ES-I3 (cell line): Measurements from ENCODE around the gene LRRC23.
A peak's percentile ranks its signal among the peaks of the same experiment; 100 is the strongest.

ENCODE experiments used
- H3K36me3 ChIP-seq: 2 replicates; pipeline ENCODE4 v1.6.1; 2013; ENCODE audit warnings: mild to moderate bottlenecking, low read length, control low read depth, moderate library complexity; ENCODE audit not compliant: insufficient read depth
- H3K4me1 ChIP-seq: 2 replicates; pipeline ENCODE4 v1.6.1; 2013; ENCODE audit warnings: mild to moderate bottlenecking, control low read depth, low read length; ENCODE audit not compliant: insufficient read depth
- H3K9ac ChIP-seq: 2 replicates; pipeline ENCODE4 v1.6.1; 2013; ENCODE audit warnings: low read depth, mild to moderate bottlenecking, low read length, moderate library complexity
- H3K9me3 ChIP-seq: 2 replicates; pipeline ENCODE4 v1.6.1; 2013; ENCODE audit warnings: mild to moderate bottlenecking, low read length, moderate library complexity; ENCODE audit not compliant: control insufficient read depth, insufficient read depth

The LRRC23 gene

DNA sequence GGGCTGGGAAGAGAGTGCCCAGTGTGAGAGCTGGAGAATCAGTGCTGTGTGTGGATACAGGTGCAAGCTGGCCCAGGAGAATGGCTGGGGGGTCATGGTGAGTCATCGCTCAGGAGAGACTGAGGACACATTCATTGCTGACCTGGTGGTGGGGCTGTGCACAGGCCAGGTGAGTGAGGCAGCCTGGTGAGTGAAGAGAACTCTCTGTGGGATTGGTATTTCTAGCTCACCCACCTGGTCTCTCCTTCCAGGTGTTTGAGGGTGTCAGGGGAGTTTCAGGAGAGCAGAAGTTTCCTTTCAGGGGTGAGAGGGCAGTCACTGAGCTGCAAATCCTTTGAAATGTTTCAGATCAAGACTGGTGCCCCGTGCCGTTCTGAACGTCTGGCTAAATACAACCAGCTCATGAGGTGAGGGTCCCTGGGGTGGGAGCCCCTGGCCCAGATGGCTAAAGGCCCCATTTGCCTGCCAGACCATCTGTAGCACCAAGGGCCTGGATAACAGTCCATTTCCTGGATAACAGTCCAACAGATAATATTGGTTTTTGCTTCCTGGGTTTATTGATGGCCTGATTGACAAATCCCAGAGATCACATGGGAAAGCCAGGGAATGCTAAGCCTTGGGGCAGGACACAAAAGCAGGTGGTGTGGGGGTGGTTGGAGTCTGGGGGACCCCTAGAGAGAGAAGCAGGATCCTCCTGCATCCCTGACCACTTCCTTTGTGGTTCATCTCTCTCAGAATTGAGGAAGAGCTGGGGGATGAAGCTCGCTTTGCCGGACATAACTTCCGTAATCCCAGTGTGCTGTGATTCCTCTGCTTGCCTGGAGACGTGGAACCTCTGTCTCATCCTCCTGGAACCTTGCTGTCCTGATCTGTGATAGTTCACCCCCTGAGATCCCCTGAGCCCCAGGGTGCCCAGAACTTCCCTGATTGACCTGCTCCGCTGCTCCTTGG is 17.6 kb downstream of the LRRC23 start:
- Histone ChIP-seq H3K4me1 (peaks cover 21% of the 10 kb centered on the region; the same call in 1 of the 2 replicates), H3K9ac (no peak overlapping the region), H3K36me3 (peaks cover 12% of the 10 kb centered on the region), H3K9me3 (no peaks in the 10 kb centered on the region)

DNA sequence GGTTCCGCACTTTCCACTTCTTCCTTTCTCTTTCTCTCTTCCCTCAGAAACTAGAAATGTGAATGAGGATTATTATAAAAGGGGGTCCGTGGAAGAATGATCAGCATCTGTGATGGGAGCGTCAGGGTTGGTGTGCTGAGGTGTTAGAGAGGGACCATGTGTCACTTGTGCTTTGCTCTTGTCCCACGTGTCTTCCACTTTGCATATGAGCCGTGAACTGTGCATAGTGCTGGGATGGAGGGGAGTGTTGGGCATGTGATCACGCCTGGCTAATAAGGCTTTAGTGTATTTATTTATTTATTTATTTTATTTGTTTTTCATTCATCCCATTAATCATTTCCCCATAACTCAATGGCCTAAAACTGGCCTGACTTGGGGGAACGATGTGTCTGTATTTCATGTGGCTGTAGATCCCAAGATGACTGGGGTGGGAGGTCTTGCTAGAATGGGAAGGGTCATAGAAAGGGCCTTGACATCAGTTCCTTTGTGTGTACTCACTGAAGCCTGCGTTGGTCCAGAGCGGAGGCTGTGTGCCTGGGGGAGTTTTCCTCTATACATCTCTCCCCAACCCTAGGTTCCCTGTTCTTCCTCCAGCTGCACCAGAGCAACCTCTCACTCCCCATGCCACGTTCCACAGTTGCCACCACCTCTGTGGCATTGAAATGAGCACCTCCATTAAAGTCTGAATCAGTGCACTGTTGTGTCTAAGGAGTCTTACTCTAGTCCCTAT is 18.5 kb downstream of the LRRC23 start:
- 0 out of 2 replicates have a peak, but pooled peaks cover 8% of the 10 kb centered on the region for H3K36me3 ChIP-seq
- no peak overlapping the region for H3K9ac ChIP-seq
- no peaks in the 10 kb centered on the region for H3K9me3 ChIP-seq
- H3K4me1 ChIP-seq, result peaks cover 19% of the 10 kb centered on the region; the same call in 1 of the 2 replicates

DNA sequence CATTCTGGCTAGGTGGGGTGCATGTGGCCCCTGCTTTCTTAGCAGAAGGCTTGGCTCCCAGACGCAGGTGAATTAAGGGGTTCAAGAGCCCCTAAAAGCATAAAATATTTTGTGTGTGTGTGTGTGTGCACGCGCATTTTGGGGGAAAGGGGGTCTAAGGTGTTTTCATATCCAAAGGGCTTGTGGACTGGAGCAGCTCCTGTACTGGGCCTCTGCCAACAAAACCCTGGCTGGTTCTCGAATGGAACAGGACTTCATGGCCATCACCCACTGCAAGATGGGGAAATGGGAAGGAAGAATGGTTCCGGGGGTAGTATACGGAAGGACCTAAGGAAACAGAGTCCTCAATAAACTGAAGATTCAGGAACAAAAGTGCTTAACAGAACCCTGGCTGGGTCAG is 19.2 kb downstream of the LRRC23 start:
- Histone ChIP-seq H3K4me1 (peaks cover 19% of the 10 kb centered on the region; the same call in 1 of the 2 replicates), H3K9ac (no peak overlapping the region), H3K36me3 (0 out of 2 replicates have a peak, but pooled peaks cover 7% of the 10 kb centered on the region), H3K9me3 (no peaks in the 10 kb centered on the region)

DNA sequence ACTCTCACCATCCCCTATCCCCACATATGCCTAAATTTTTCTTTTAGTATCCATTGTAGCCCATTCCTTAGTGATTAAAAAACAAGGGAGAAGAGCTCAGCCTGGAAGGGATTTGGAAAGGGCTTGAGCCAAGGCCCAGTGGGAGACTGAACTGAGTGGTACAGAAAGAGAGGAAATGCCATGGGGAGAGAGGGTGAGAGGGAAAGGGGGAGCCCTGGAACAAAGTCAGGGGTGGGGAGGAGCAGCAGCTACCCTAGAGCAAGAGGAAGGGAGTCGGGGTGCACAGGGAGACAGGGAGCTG is 20.6 kb downstream of the LRRC23 start:
- Histone ChIP-seq H3K9me3 (no peaks in the 10 kb centered on the region), H3K4me1 (peaks cover 20% of the 10 kb centered on the region), H3K36me3 (no peaks in the 10 kb centered on the region), H3K9ac (peak overlapping the region; percentile 74)

DNA sequence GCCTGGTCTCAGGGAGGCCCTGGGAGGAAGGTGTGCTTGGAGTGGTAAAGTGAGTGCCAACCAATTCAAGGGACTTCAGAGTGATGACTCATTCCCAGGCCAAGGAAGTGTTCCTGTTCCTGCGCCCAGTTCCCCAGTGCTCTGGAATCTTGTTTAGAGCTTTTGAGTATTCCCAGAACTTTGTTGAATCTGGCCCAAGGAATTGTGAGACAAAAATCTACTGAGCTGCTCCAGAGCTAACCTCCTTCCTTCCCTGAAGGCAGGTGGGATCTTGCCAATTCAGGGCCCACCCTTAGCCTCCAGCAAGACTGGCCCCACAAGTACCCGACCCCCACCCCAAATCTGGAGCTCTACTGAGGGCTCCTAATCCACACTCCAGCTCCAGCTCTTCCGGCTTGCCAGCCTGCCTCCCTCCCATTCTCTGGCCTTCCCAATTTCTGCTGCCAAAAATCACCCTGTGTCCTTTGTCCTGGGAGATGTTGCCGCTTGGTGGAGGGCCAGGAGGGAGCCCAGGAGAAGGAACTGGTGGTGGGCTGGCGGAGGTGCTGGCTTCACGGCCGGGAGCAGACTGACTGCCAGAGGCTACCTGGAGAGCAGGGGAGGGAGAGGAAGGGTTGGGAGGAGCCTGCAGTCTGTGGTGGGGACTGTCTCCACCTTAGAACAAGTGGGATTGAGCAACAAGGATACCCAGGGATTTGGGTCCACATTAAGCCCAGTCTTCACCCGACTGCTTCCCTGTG is 21.1 kb downstream of the LRRC23 start:
- Histone ChIP-seq H3K36me3 (no peaks in the 10 kb centered on the region), H3K9me3 (no peaks in the 10 kb centered on the region), H3K4me1 (peaks cover 21% of the 10 kb centered on the region), H3K9ac (peak overlapping the region; percentile 74)

DNA sequence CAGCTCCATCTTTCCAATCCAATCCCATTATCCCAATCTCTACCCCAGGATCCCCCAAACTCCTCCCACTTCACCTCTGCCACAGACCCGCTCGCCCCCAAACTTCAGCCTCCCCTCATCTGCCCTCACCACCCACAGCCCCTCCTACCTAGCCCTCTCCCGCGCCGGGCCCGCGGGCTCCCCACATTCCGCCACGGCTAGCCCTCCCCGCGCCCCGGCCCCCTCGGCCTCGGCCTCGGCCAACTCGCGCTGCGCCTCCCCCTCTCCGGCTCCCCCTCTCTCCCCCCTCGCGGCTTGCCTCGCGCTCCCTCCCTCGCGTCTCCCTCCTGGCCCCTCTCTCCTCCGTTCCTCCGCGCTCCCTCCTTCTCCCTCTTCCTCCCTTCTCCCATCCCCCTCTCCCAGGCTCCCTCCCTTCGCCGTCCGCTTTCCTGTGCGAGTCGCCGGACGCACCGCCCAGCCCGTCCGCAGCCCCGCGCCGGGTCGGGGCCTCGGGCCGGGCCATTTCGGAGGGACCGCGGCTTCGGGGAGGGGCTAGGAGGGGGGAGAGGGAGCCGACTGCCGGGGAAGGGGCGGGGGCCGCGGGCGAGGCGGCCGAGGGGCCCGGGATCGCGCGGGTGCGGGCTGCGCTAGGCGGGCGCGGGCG is 22.9 kb downstream of the LRRC23 start, which contains the start of gene ATN1:
TSS of gene ATN1 (plus strand) at position 581 of the 643 bp plus-strand sequence. CDS start 6,043 bp downstream, outside the sequence.
- peaks cover 4% of the 10 kb centered on the region for H3K36me3 ChIP-seq
- peaks cover 21% of the 10 kb centered on the region for H3K4me1 ChIP-seq
- peak within 1 kb of the TSS; percentile 81 for H3K9ac ChIP-seq
- H3K9me3 ChIP-seq, result no peaks in the 10 kb centered on the region

DNA sequence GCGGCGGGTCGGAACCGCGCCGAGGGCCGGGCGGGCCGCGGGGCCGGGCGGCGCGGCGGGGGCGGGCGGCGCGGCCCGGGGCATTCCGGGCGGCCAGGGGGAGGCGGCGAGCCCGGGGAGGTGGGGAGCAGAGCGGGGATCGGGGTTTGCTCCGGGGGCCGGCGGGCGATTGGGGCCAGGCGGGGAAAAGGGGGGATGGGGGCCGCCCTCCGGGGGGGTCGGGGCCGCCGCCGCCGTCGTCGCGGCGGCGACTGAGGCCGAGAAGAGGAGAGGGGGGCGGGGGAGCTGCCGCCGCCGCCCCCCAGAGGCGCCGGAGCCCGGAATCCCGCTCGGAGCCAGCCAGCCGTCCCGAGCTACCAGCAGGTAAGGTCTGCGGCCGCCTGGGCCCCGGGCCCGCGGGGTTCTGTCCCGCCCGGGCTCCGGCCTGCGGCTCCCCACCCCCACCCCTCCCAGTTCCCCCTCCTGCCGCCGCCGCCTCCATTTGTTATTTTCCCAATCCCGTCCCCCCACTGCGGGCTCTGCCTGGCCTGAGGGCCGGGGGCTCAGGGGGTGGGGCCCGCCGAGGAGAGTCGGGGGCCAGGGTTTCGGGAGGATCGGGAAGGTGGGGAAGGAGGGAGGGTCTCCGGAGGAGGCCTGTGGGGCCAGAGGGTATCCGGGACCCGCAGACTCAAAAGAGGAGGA is 23.5 kb downstream of the LRRC23 start:
- Histone ChIP-seq H3K4me1 (peaks cover 21% of the 10 kb centered on the region), H3K36me3 (peaks cover 4% of the 10 kb centered on the region), H3K9ac (peak overlapping the region; percentile 81), H3K9me3 (no peaks in the 10 kb centered on the region)

DNA sequence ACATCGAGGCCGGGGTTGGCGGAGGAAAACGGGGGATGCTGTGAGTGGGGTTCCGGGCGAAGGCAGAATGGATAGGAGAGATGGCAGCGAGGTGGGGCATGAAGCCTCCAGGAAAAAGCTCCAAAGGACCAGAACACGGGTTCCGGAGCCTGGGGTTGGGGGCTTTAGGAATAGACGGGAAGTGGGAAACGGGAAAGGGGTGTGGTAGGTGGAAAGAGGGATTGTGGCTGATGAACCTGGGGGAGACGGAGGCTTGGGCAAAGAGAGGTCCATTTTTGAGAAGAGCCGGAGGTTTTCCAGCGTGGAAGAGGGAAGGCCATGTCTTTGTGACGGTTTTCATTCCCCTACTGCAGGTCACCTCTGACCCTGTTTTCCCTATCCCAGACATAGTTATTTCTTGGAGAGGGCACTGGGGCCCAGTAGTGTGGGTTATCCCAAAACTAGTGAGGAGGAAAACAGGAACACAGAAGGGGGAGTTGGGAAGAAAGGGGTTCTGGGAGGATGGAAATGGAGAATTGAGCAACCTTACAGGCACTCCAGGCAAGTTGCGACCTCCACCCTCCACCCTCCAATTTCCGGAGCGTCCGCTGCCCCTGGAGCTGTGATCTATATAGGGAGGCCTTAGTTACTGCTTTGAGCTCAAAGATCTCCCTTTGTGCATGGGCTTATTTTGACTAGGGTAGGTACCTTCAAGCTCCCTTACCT is 24.2 kb downstream of the LRRC23 start:
- Histone ChIP-seq H3K9ac (peak overlapping the region; percentile 81), H3K9me3 (no peaks in the 10 kb centered on the region), H3K4me1 (peaks cover 21% of the 10 kb centered on the region), H3K36me3 (peaks cover 8% of the 10 kb centered on the region)

DNA sequence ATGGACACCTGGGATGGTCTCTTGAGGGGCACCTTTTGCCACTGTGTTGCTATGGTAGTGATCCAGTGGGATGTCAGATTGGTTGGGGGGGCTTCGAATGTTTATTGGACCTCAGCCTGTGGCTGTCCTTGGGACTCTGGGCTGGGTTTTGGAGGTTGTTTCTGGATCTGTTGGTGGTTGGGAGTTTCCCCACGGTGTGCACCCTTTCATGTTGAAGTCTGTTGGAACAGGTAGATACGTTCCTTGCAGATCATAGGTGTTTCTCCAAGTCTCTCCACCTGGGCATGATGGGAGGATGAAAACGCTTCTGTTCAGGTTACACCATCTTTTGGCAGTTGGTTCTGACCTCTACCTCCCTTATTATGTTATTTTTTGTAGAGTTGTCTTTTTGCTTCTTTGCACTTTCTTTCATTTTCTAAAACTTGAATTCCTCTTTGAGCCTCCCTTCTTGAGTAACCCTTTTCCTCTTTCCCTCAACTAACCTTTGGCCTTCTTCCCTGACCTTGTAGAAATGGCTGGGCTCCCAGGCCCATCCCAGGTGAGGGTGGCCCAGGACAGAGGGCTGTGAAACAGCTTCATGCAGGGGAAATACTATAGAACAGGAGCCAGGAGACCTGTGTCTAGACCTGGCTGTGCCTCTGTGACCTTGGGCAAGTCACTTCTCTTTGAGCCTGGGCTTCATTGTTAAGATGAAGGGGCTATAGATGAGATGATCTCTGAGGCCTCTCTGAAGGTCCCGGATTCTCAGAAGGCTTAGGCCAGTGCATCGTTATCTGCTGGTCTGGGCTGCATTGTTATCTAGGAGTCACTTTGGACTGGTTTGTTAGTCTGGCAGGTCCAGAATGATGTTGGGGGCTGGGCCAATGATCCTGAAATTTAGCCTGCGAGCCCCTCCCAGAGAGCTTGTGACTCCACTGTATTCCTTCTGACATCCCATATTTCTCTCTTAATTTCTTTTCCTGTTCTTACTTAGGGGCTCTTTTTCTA is 25.1 kb downstream of the LRRC23 start:
- peaks cover 18% of the 10 kb centered on the region for H3K4me1 ChIP-seq
- H3K36me3 ChIP-seq, result peaks cover 14% of the 10 kb centered on the region
- no peaks in the 10 kb centered on the region for H3K9me3 ChIP-seq
- H3K9ac ChIP-seq, result peak overlapping the region; percentile 81

DNA sequence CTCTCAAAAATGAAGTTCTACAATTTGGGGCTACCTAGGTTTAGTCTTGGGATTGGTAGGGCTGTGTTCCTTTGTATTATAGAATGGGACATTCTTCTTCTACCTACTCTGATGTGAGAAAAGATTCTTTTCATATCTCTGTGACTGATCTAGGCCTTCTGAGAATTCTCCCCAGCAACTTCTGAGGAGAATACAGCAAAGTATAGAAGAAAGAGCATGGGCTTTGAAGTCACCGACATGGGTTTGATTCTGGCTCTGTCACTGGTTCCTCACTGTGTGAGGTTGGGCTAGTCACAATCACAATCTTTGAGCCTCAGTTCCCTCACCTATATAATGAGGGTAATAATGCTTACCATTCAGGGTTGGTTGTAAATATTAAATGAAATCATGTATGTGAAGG is 28.1 kb downstream of the LRRC23 start:
- H3K9me3 ChIP-seq, result no peaks in the 10 kb centered on the region
- peaks cover 11% of the 10 kb centered on the region for H3K4me1 ChIP-seq
- no peak overlapping the region for H3K9ac ChIP-seq
- H3K36me3 ChIP-seq, result peaks cover 14% of the 10 kb centered on the region

DNA sequence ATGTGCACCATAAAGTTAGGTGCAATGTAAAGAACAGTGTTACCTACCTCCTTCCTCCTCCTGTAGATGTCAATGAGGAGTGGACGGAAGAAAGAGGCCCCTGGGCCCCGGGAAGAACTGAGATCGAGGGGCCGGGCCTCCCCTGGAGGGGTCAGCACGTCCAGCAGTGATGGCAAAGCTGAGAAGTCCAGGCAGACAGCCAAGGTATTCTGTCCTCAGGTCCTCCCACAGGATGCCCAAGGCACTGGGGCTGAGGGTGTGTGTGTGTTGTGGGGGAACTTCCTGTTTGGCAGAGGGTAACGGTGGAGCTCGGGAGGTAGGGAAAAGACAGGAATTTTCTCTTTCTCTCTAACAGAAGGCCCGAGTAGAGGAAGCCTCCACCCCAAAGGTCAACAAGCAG is 29.5 kb downstream of the LRRC23 start:
- no peaks in the 10 kb centered on the region for H3K9me3 ChIP-seq
- no peak overlapping the region for H3K9ac ChIP-seq
- H3K4me1 ChIP-seq, result peaks cover 11% of the 10 kb centered on the region
- H3K36me3 ChIP-seq, result peaks cover 14% of the 10 kb centered on the region
